ENCODE measurements around the gene CD82. TPM values are rescaled to one million over a fixed set of nuclear protein-coding genes. Genes with fewer than 3 reads are reported as not detected.

CD82 gene
- total RNA-seq (2021) (8.2 and 16.0 TPM in 2 replicates), Bru-seq, nascent RNA (percentile 37 among the genes with signal in this experiment), BruChase-seq, experiment 1, labeled RNA remaining after a 2-hour chase (percentile 38 among the genes with signal in this experiment), BruChase-seq, experiment 2, labeled RNA remaining after a 6-hour chase (percentile 36 among the genes with signal in this experiment)
- long read RNA-seq, transcript CD82-201 (10 exons, 2,289 nt), result major isoform, 12 of 14 reads
- long read RNA-seq, partial matches to known transcripts, result 0 of 14 reads
- long read RNA-seq, other reads (novel, unspliced or antisense), result 2 of 14 reads

GRCh38 chr11:44565211-44565952 is at the start of gene CD82:
TSS of gene CD82 (plus strand) at chr11:44565663. CDS start at chr11:44594663, 29,000 bp downstream.
- intact Hi-C loops (cut with micrococcal nuclease; ENCODE audit: unreplicated experiment), result loop anchor here (2.0 kb wide), 1 partner anchor 51 kb away; no protein-coding TSS in a partner anchor
- Histone ChIP-seq H3K27ac (ENCODE audit: low read depth, low read length, poor library complexity, severe bottlenecking) (peak within 1 kb of the TSS; percentile 86), H3K4me1 (ENCODE audit: insufficient read depth, low read length, poor library complexity, severe bottlenecking) (peaks cover 26% of the 10 kb centered on the region), H3K9me3 (ENCODE audit: low read depth, low read length, poor library complexity, severe bottlenecking) (no peaks in the 10 kb centered on the region), H3K27me3 (replicated peaks; ENCODE audit: insufficient read depth, low read depth, low read length, poor library complexity) (no peaks in the 10 kb centered on the region), H3K4me3 (ENCODE audit: low read depth, low read length, poor library complexity, severe bottlenecking) (peak within 1 kb of the TSS; percentile 54), H3K36me3 (ENCODE audit: insufficient read depth, low read length, poor library complexity, severe bottlenecking) (no peaks in the 10 kb centered on the region)
- POLR2A ChIA-PET (ENCODE audit: low non-redundant PET), result interaction anchor here (1.0 kb wide), 1 partner anchor 9 kb away, joined by 5 read pairs; no protein-coding TSS in a partner anchor
- DNase-seq (ENCODE audit: low spot score), result peak; percentile 100
- TF ChIP-seq EZH2 (IDR thresholded peaks at IDR 0.05; ENCODE audit: borderline replicate concordance, low read depth, low read length, poor library complexity, severe bottlenecking) (no peak), CTCF (conservative IDR thresholded peaks at IDR 0.05; ENCODE audit: low read depth, low read length) (peak; percentile 42)
- no TSS peak for BruUV-seq (replicated peaks)
- CTCF ChIA-PET, result interaction anchor here (0.5 to 2.3 kb wide), 11 partner anchors 8 to 446 kb away, joined by 3 to 17 read pairs (median 4); no protein-coding TSS in a partner anchor

GRCh38 chr11:44516688-44517507 is 48.6 kb upstream of the CD82 start:
- H3K4me1 ChIP-seq (ENCODE audit: insufficient read depth, low read length, poor library complexity, severe bottlenecking), result no peaks in the 10 kb centered on the region
- no TSS peak for BruUV-seq (replicated peaks)
- no peaks in the 10 kb centered on the region for H3K27me3 ChIP-seq (replicated peaks; ENCODE audit: insufficient read depth, low read depth, low read length, poor library complexity)
- no peaks in the 10 kb centered on the region for H3K9me3 ChIP-seq (ENCODE audit: low read depth, low read length, poor library complexity, severe bottlenecking)
- ChIA-PET POLR2A (ENCODE audit: low non-redundant PET) (interaction anchor here (0.6 kb wide), 1 partner anchor 141 kb away, joined by 27 read pairs; no protein-coding TSS in a partner anchor), CTCF (no interaction called here)
- H3K27ac ChIP-seq (ENCODE audit: low read depth, low read length, poor library complexity, severe bottlenecking), result no peak overlapping the region
- DNase-seq (ENCODE audit: low spot score), result no peak
- intact Hi-C loops (cut with micrococcal nuclease; ENCODE audit: unreplicated experiment), result no loop called here
- no peaks in the 10 kb centered on the region for H3K36me3 ChIP-seq (ENCODE audit: insufficient read depth, low read length, poor library complexity, severe bottlenecking)
- no peak overlapping the region for H3K4me3 ChIP-seq (ENCODE audit: low read depth, low read length, poor library complexity, severe bottlenecking)
- TF ChIP-seq CTCF (conservative IDR thresholded peaks at IDR 0.05; ENCODE audit: low read depth, low read length) (no peak), EZH2 (IDR thresholded peaks at IDR 0.05; ENCODE audit: borderline replicate concordance, low read depth, low read length, poor library complexity, severe bottlenecking) (no peak)

- Histone ChIP-seq H3K4me3 (ENCODE audit: low read depth, low read length, poor library complexity, severe bottlenecking) (no peak overlapping the region), H3K36me3 (ENCODE audit: insufficient read depth, low read length, poor library complexity, severe bottlenecking) (no peaks in the 10 kb centered on the region), H3K9me3 (ENCODE audit: low read depth, low read length, poor library complexity, severe bottlenecking) (no peaks in the 10 kb centered on the region), H3K27me3 (replicated peaks; ENCODE audit: insufficient read depth, low read depth, low read length, poor library complexity) (no peaks in the 10 kb centered on the region), H3K4me1 (ENCODE audit: insufficient read depth, low read length, poor library complexity, severe bottlenecking) (no peaks in the 10 kb centered on the region), H3K27ac (ENCODE audit: low read depth, low read length, poor library complexity, severe bottlenecking) (no peak overlapping the region)
- ChIA-PET CTCF (no interaction called here), POLR2A (ENCODE audit: low non-redundant PET) (interaction anchor here (0.6 kb wide), 1 partner anchor 142 kb away, joined by 27 read pairs; no protein-coding TSS in a partner anchor)
- TF ChIP-seq EZH2 (IDR thresholded peaks at IDR 0.05; ENCODE audit: borderline replicate concordance, low read depth, low read length, poor library complexity, severe bottlenecking) (no peak), CTCF (conservative IDR thresholded peaks at IDR 0.05; ENCODE audit: low read depth, low read length) (no peak)
- BruUV-seq (replicated peaks), result no TSS peak
- DNase-seq (ENCODE audit: low spot score), result no peak
- intact Hi-C loops (cut with micrococcal nuclease; ENCODE audit: unreplicated experiment), result no loop called here
Observed at GRCh38 chr11:44517541-44517940, 47.9 kb upstream of the CD82 start.

All from A673 (cell line).